ENCODE results near the gene GIMAP2.

The GIMAP2 gene

DNA sequence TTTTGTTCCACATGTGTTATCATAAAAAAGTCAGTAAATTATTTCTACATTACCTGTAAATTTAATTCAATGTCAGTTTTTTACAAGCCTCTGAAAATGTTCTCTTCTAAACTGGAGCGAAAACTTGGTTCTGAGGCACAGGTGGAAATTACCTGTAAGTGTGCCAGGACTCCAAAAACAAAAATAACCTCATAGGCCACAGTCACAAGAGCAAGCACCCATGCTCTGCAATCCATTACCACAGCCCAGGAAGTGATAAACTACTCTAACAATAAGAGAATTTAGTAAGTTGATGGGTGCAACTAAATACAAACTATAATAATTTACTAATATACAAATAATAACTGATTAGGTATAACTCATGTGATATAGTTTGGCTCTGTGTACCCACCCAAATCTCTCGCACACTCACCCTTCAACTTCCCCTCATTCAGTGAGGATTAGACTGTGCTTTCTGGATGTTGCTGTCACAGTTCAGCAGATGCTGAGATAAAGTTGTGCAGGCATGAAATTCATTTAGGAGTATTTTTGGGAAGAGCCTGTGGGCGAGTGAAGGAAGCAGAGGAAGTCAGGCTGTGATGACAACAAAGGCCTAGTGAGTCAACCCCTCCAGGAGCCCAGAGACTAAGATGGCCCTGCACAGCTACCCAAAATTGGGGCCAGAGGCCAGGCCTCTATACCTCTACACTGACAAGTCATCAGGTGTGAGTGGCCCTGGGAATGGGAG lies 37.0 kb upstream of the GIMAP2 start:
- ATAC-seq (ENCODE audit: low read depth), result no peak
- no peaks in the 10 kb centered on the region for H3K4me1 ChIP-seq (ENCODE audit: insufficient read depth, poor library complexity, severe bottlenecking)
- TF ChIP-seq, protein P1, sequence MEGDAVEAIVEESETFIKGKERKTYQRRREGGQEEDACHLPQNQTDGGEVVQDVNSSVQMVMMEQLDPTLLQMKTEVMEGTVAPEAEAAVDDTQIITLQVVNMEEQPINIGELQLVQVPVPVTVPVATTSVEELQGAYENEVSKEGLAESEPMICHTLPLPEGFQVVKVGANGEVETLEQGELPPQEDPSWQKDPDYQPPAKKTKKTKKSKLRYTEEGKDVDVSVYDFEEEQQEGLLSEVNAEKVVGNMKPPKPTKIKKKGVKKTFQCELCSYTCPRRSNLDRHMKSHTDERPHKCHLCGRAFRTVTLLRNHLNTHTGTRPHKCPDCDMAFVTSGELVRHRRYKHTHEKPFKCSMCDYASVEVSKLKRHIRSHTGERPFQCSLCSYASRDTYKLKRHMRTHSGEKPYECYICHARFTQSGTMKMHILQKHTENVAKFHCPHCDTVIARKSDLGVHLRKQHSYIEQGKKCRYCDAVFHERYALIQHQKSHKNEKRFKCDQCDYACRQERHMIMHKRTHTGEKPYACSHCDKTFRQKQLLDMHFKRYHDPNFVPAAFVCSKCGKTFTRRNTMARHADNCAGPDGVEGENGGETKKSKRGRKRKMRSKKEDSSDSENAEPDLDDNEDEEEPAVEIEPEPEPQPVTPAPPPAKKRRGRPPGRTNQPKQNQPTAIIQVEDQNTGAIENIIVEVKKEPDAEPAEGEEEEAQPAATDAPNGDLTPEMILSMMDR (IDR thresholded peaks at IDR 0.05; ENCODE audit: poor library complexity, severe bottlenecking), result no peak
- no peak overlapping the region for H3K4me3 ChIP-seq (ENCODE audit: severe bottlenecking)
- no peaks in the 10 kb centered on the region for H3K27me3 ChIP-seq (ENCODE audit: insufficient read depth, poor library complexity, severe bottlenecking)
- no peaks in the 10 kb centered on the region for H3K36me3 ChIP-seq (ENCODE audit: low read depth)
- H3K9me3 ChIP-seq (ENCODE audit: severe bottlenecking), result no peaks in the 10 kb centered on the region
- no peak overlapping the region for H3K27ac ChIP-seq (ENCODE audit: poor library complexity, severe bottlenecking)
- no peak for DNase-seq (ENCODE audit: low spot score)

DNA sequence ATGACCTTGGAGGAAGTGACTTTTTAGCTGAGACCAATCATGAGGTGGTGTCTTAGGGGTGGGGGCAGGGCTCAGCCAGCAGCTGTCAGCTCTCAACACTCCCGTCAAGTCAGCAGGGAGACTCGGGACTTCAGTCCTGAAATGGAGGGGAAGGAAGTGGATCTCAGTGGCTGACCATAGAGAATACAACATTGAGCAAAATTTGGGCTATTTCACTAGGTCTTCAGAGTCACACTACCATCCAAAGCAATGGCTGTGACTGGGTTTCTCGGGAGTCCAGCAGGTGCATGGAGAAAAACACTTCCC lies 36.5 kb upstream of the GIMAP2 start:
- TF ChIP-seq, protein P1 (IDR thresholded peaks at IDR 0.05; ENCODE audit: poor library complexity, severe bottlenecking), result no peak
- no peaks in the 10 kb centered on the region for H3K9me3 ChIP-seq (ENCODE audit: severe bottlenecking)

DNA sequence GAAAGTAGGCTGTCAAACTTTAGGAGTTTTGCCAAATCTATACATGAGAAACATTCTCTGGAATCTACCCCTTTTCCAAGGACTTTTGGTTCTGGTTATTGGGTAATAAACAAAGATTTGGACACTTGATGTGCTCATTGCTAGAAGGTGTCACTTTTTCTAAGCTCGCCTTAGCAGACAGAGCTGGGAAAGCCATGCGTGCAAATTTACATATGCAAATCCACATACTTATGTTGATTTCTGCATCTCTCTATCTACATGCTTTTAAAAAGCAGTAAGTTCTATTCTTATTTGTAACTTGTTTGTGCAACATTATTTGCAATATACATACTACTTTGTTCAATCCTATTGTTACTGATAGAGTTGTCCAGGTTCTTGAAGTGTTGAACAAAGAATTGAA lies 30.8 kb upstream of the GIMAP2 start:
- no peak overlapping the region for H3K4me3 ChIP-seq (ENCODE audit: severe bottlenecking)
- no peaks in the 10 kb centered on the region for H3K4me1 ChIP-seq (ENCODE audit: insufficient read depth, poor library complexity, severe bottlenecking)
- ATAC-seq (ENCODE audit: low read depth), result no peak
- H3K27ac ChIP-seq (ENCODE audit: poor library complexity, severe bottlenecking), result no peak overlapping the region
- peaks cover 3% of the 10 kb centered on the region for H3K27me3 ChIP-seq (ENCODE audit: insufficient read depth, poor library complexity, severe bottlenecking)
- no peaks in the 10 kb centered on the region for H3K36me3 ChIP-seq (ENCODE audit: low read depth)
- TF ChIP-seq, protein P1 (IDR thresholded peaks at IDR 0.05; ENCODE audit: poor library complexity, severe bottlenecking), result no peak
- no peak for DNase-seq (ENCODE audit: low spot score)
- H3K9me3 ChIP-seq (ENCODE audit: severe bottlenecking), result no peaks in the 10 kb centered on the region

More for the DNA sequence above, 36.5 kb upstream of the GIMAP2 start:
- Histone ChIP-seq H3K4me3 (ENCODE audit: severe bottlenecking) (no peak overlapping the region), H3K4me1 (ENCODE audit: insufficient read depth, poor library complexity, severe bottlenecking) (no peaks in the 10 kb centered on the region), H3K27ac (ENCODE audit: poor library complexity, severe bottlenecking) (no peak overlapping the region), H3K36me3 (ENCODE audit: low read depth) (no peaks in the 10 kb centered on the region), H3K27me3 (ENCODE audit: insufficient read depth, poor library complexity, severe bottlenecking) (no peaks in the 10 kb centered on the region)
- DNase-seq (ENCODE audit: low spot score) (no peak), ATAC-seq (ENCODE audit: low read depth) (no peak)

DNA sequence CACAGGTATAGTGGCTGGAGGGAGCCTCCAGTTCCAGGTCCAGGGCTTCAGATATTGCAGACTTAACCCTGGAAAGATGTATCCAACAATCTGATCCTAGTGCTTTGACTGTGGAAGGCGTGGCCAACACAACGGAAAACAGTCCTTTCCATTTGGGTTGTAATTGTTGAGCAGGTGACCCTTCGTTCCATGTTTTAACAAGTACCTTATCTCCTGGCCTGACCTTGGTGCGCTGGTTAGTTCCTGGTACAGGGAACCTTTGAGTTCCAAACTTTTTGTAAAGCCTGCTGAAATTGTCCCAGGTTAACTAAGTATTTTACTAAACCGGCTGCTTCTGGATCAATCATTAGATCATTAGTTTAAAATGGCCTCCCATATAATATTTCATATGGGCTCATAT lies 29.5 kb upstream of the GIMAP2 start:
- TF ChIP-seq, protein P1 (IDR thresholded peaks at IDR 0.05; ENCODE audit: poor library complexity, severe bottlenecking), result no peak
- no peaks in the 10 kb centered on the region for H3K4me1 ChIP-seq (ENCODE audit: insufficient read depth, poor library complexity, severe bottlenecking)
- ATAC-seq (ENCODE audit: low read depth) (no peak), DNase-seq (ENCODE audit: low spot score) (no peak)
- peaks cover 3% of the 10 kb centered on the region for H3K27me3 ChIP-seq (ENCODE audit: insufficient read depth, poor library complexity, severe bottlenecking)
- H3K27ac ChIP-seq (ENCODE audit: poor library complexity, severe bottlenecking), result no peak overlapping the region
- no peak overlapping the region for H3K4me3 ChIP-seq (ENCODE audit: severe bottlenecking)
- no peaks in the 10 kb centered on the region for H3K36me3 ChIP-seq (ENCODE audit: low read depth)
- H3K9me3 ChIP-seq (ENCODE audit: severe bottlenecking), result no peaks in the 10 kb centered on the region

DNA sequence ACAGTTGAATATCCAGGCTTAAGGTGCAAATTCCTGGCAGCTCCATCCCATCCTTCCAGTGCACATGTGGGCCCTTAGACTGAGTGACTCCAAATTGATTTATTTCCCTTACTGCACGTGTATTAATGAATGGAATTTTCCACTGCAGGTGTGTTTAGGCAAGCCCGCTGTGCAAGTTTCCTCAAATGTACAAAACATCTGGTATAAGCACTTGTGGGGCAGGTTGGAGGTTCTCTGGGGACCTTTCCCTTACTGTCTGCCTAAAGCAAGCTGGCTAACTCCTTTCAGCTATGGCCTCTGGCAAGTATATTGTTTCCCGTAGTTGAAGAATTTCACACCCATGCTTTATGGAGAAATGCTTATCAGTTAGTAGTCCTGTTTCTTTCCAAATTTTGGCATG lies 28.0 kb upstream of the GIMAP2 start:
- DNase-seq (ENCODE audit: low spot score), result no peak
- Histone ChIP-seq H3K9me3 (ENCODE audit: severe bottlenecking) (no peaks in the 10 kb centered on the region), H3K36me3 (ENCODE audit: low read depth) (no peaks in the 10 kb centered on the region), H3K4me1 (ENCODE audit: insufficient read depth, poor library complexity, severe bottlenecking) (no peaks in the 10 kb centered on the region), H3K27me3 (ENCODE audit: insufficient read depth, poor library complexity, severe bottlenecking) (peaks cover 3% of the 10 kb centered on the region), H3K4me3 (ENCODE audit: severe bottlenecking) (no peak overlapping the region), H3K27ac (ENCODE audit: poor library complexity, severe bottlenecking) (no peak overlapping the region)
- TF ChIP-seq, protein P1 (IDR thresholded peaks at IDR 0.05; ENCODE audit: poor library complexity, severe bottlenecking), result no peak
- ATAC-seq (ENCODE audit: low read depth), result no peak

Data from RWPE2 (cell line).